Lung (tissue), 12 donors: Measurements from ENCODE around the gene SFXN5. TPM values are rescaled to one million over a fixed set of nuclear protein-coding genes. Genes with fewer than 3 reads are reported as not detected.
A peak's percentile ranks its signal among the peaks of the same experiment; 100 is the strongest.

Source experiments
- ATAC-seq: fragments of 200-7000 bp; cut with Tn5 transposase; one replicate; pipeline ENCODE4 v1.9.1; 2020; ENCODE audit warnings: moderate number of reproducible peaks; ENCODE audit not compliant: insufficient read depth, low FRiP score
- DNase-seq, 3 donors: peaks; one replicate each; pipeline ENCODE4 v3.0.0-alpha.2; 2013 to 2017
- H3K27ac ChIP-seq, 2 donors: one replicate each; pipeline ENCODE4 v1.5.1; 2013; ENCODE audit warnings: mild to moderate bottlenecking in 2 of 2, moderate library complexity in 2 of 2, control low read depth in 1 of 2, inconsistent platforms in 1 of 2, low read depth in 1 of 2, low read length in 1 of 2
- H3K27me3 ChIP-seq, 3 donors: one replicate each; pipeline ENCODE4 v1.5.1; 2013; ENCODE audit warnings: low read length in 2 of 3; ENCODE audit not compliant: control insufficient read depth in 3 of 3, insufficient read depth in 3 of 3
- H3K36me3 ChIP-seq, 4 donors: one replicate each; pipeline ENCODE4 v1.5.1; 2013; ENCODE audit warnings: low read length in 4 of 4, mild to moderate bottlenecking in 1 of 4, moderate library complexity in 1 of 4; ENCODE audit not compliant: control insufficient read depth in 4 of 4, insufficient read depth in 4 of 4
- H3K4me1 ChIP-seq, 5 donors: one replicate each; pipeline ENCODE4 v1.5.1; 2013; ENCODE audit warnings: low read length in 5 of 5, mild to moderate bottlenecking in 2 of 5, moderate library complexity in 1 of 5; ENCODE audit not compliant: control insufficient read depth in 5 of 5, insufficient read depth in 5 of 5
- H3K4me3 ChIP-seq: one replicate; pipeline ENCODE4 v1.5.1; 2013; ENCODE audit warnings: mild to moderate bottlenecking, control low read depth, moderate library complexity
- H3K9ac ChIP-seq, 2 donors: one replicate each; pipeline ENCODE4 v1.5.1; 2013; ENCODE audit warnings: low read length in 2 of 2, control low read depth in 1 of 2; ENCODE audit not compliant: insufficient read depth in 1 of 2
- H3K9me3 ChIP-seq, 4 donors: one replicate each; pipeline ENCODE4 v1.5.1; 2013; ENCODE audit warnings: low read length in 3 of 4, mild to moderate bottlenecking in 1 of 4, moderate library complexity in 1 of 4; ENCODE audit not compliant: control insufficient read depth in 4 of 4, insufficient read depth in 3 of 4
- CTCF ChIP-seq: IDR thresholded peaks from 2 replicates; pipeline ENCODE4 v1.5.1; 2012; ENCODE audit warnings: mild to moderate bottlenecking; ENCODE audit errors: control extremely low read depth, extremely low read depth
- WGBS, 2 donors: extraction: QIAGEN DNeasy Blood & Tissue Kit; methylation state at CpG; one replicate each; pipeline ENCODE4 v1.1.7; 2013; 5-methylcytosine and 5-hydroxymethylcytosine counted together
- polyA plus RNA-seq, 2 donors: library from polyadenylated mRNA; stranded (reverse); fragments of 200-250 nt; gene quantifications; one replicate each; pipeline ENCODE4 v1.2.1, GENCODE V29; 2013
- total RNA-seq, 2 donors: library from RNA; depleted of rRNA in 1 of 2; stranded (reverse); fragments of >200 nt in 1 of 2; gene quantifications; one replicate each; pipeline ENCODE4 v1.2.1, GENCODE V29; 2014 to 2021
- donor health status: control.
- donor health status: control.
- donor health status: Bipolar disorder and iron deficiency.
- donor health status: healthy.
- donor health status: DM: yes; HTN: yes; CAD: no.

Gene SFXN5
- total and polyA plus RNA-seq, 4 donors, result 8.3 to 15.6 (median 9.6) TPM

GRCh38 chr2:73035899-73036711, 35.4 kb downstream of the SFXN5 start:
- H3K27me3 ChIP-seq, result no peaks in the 10 kb centered on the region
- H3K27ac ChIP-seq, result no peak overlapping the region
- H3K4me1 ChIP-seq, result no peaks in the 10 kb centered on the region
- no peak for TF ChIP-seq CTCF
- DNase-seq (no peak), ATAC-seq (no peak)
- no peak overlapping the region for H3K9ac ChIP-seq
- 83 to 90% methylated on average over 6 of the region's 6 CpGs for WGBS, 2 donors
- no peaks in the 10 kb centered on the region for H3K9me3 ChIP-seq
- H3K4me3 ChIP-seq, result no peak overlapping the region
- H3K36me3 ChIP-seq, result peaks cover 0 to 2% (median 0%) of the 10 kb centered on the region in 4 donors

- TF ChIP-seq CTCF, result no peak
- DNase-seq (no peak), ATAC-seq (no peak)
- Histone ChIP-seq H3K9me3 (no peaks in the 10 kb centered on the region), H3K4me3 (no peak overlapping the region), H3K4me1 (no peaks in the 10 kb centered on the region), H3K27me3 (no peaks in the 10 kb centered on the region), H3K27ac (no peak overlapping the region), H3K36me3 (peaks cover 0 to 2% (median 0%) of the 10 kb centered on the region in 4 donors), H3K9ac (no peak overlapping the region)
- 46 to 73% methylated on average over 7 of the region's 7 CpGs for WGBS, 2 donors
Observed at GRCh38 chr2:73034661-73035375, 36.7 kb downstream of the SFXN5 start.

- no peak overlapping the region for H3K9ac ChIP-seq
- ATAC-seq (no peak), DNase-seq (no peak)
- H3K4me3 ChIP-seq, result no peak overlapping the region
- TF ChIP-seq CTCF, result no peak
- H3K27ac ChIP-seq, result peak overlapping the region in 1 of 2 donors; percentile 12
- peaks cover 0 to 2% (median 0%) of the 10 kb centered on the region in 4 donors for H3K36me3 ChIP-seq
- WGBS, 2 donors, result 55 to 80% methylated on average over 5 of the region's 5 CpGs
- no peaks in the 10 kb centered on the region for H3K27me3 ChIP-seq
- H3K9me3 ChIP-seq, result peaks cover 0 to 1% (median 0%) of the 10 kb centered on the region in 4 donors
- no peaks in the 10 kb centered on the region for H3K4me1 ChIP-seq
Observed at GRCh38 chr2:73033766-73034381, 37.6 kb downstream of the SFXN5 start.
